Activated naive CD4-positive, alpha-beta T cell treated with anti-CD3 and anti-CD28 coated beads for 36 hours (primary cell): ENCODE data around the gene PRKCI. TPM values are rescaled to one million over a fixed set of nuclear protein-coding genes. Genes with fewer than 3 reads are reported as not detected.
"Not testable (repeated sequence)": the region's sequence is repeated elsewhere in the genome, so short reads cannot be mapped to it uniquely, and the experiment has no call there.

Experiments used
- CTCF ChIA-PET: fragments of 350-600 bp; sonication (Branson Sonifier 250); formaldehyde crosslinking; loops from one replicate; lab custom pipeline; 2021; ENCODE audit warnings: antibody characterized with exemption; lab: Charles Lee
- DNase-seq: peaks from one replicate; pipeline ENCODE4 v3.0.0-alpha.2; 2020
- H3K27ac Mint-ChIP-seq: one replicate; pipeline ENCODE4 v1.8.0; 2021; ENCODE audit warnings: mild to moderate bottlenecking, mixed read lengths
- H3K27me3 Mint-ChIP-seq: one replicate; pipeline ENCODE4 v1.8.0; 2021; ENCODE audit warnings: low read depth, mixed read lengths
- H3K36me3 Mint-ChIP-seq: one replicate; pipeline ENCODE4 v1.8.0; 2021; ENCODE audit warnings: low read depth, mixed read lengths
- H3K4me1 Mint-ChIP-seq: one replicate; pipeline ENCODE4 v1.8.0; 2021; ENCODE audit warnings: low read depth, mixed read lengths
- H3K4me3 Mint-ChIP-seq: one replicate; pipeline ENCODE4 v1.8.0; 2021; ENCODE audit warnings: mild to moderate bottlenecking, moderate library complexity, mixed read lengths
- H3K9me3 Mint-ChIP-seq: one replicate; pipeline ENCODE4 v1.8.0; 2021; ENCODE audit warnings: mixed read lengths
- intact Hi-C: fragments of 100-400 bp; cut with micrococcal nuclease; formaldehyde crosslinking; loops from one replicate; pipeline ENCODE4 v1.15.1; 2023
- total RNA-seq, 2 experiments: library from RNA; stranded (reverse); gene quantifications; one replicate each; pipeline ENCODE4 v1.2.3, GENCODE V29; 2021

Gene PRKCI
- total RNA-seq, 2 experiments from 2014 or later, result 20.8 to 23.0 TPM

DNA sequence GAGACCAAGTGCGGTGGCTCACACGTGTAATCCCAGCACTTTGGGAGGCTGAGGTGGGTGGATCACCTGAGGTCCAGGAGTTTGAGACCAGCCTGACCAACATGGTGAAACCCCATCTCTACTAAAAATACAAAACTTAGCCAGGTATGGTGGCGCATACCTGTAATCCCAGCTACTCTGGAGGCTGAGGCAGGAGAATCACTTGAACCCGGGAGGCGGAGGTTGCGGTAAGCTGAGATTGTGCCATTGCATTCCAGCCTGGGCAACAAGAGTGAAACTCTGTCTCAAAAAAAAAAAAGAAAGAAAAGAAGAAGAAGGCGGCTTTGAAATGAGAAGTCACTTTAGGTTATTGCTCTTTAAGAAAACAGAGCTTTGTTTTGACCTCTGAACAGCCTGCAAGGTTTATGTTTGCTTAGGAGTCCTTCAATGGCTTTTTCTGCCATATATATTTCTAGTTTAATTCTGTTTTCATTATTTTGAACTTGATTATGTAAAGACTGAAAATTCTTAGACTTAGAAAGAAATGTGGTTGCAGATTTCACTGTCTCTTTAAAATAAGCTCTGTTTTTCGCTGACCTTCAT lies 47.5 kb downstream of the PRKCI start:
- intact Hi-C loops, DNase-seq, H3K9me3 Mint-ChIP-seq, H3K4me1 Mint-ChIP-seq, CTCF ChIA-PET, H3K27me3 Mint-ChIP-seq, H3K4me3 Mint-ChIP-seq, H3K27ac Mint-ChIP-seq: not testable (repeated sequence)
- peaks cover 10% of the 10 kb centered on the region for H3K36me3 Mint-ChIP-seq

DNA sequence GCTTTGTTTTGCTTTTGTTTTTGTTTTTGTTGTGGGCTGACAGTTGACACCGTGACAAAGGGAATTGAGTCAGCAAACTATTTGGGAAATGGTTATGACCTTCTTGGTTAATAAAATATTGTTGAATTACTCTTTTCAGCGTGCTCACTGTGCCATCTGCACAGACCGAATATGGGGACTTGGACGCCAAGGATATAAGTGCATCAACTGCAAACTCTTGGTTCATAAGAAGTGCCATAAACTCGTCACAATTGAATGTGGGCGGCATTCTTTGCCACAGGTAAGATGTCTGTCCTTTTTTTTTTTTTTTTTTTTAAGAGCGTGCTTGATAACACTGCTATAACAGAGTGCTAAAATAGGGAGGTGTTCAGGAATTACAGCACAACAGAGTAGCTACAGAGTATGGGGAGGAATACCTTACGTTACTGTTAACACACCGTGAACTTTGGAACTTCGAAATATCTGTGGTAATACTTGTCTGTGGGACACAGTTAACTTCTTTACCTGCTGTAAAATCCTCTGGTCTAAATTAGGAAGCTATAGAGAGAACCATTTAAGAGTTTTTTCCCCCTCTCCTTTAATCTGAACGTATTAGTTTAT lies 48.2 kb downstream of the PRKCI start:
- Mint-ChIP-seq H3K27ac (no peak overlapping the region), H3K4me3 (no peak overlapping the region), H3K9me3 (no peaks in the 10 kb centered on the region), H3K4me1 (no peaks in the 10 kb centered on the region), H3K36me3 (peaks cover 10% of the 10 kb centered on the region), H3K27me3 (no peaks in the 10 kb centered on the region)
- intact Hi-C loops, result no loop called here
- no peak for DNase-seq
- CTCF ChIA-PET, result interaction anchor here (0.6 kb wide), 1 partner anchor 206 kb away, joined by 4 read pairs; no protein-coding TSS in a partner anchor

DNA sequence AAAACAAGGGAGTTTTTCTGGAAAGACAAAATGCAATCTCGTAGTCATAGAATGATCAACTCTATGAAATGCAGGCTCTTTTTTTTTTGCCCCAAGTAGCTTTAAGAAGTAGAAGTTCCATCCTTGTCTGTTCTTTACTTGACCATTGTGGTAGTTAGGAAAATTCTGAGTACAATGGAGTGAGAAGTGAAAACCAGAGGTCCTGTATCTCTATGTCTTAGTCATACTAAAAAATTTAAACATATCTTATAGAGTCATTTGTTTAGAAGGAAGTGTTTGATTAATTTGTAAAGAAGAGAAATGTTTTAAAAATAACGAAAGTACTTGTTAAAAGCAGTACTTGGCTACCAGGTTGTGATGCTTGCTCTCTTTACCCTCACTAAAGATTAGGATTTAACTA lies 52.4 kb downstream of the PRKCI start:
- intact Hi-C loops, result loop anchor here (5.0 kb wide), 1 partner anchor 87 kb away; no protein-coding TSS in a partner anchor
- no peaks in the 10 kb centered on the region for H3K27me3 Mint-ChIP-seq
- CTCF ChIA-PET, result interaction anchor here (0.5 kb wide), 1 partner anchor 386 kb away, joined by 5 read pairs; no protein-coding TSS in a partner anchor
- H3K4me1 Mint-ChIP-seq, result peaks cover 19% of the 10 kb centered on the region
- no peak overlapping the region for H3K4me3 Mint-ChIP-seq
- no peaks in the 10 kb centered on the region for H3K9me3 Mint-ChIP-seq
- peaks cover 25% of the 10 kb centered on the region for H3K36me3 Mint-ChIP-seq
- H3K27ac Mint-ChIP-seq, result no peak overlapping the region
- no peak for DNase-seq

DNA sequence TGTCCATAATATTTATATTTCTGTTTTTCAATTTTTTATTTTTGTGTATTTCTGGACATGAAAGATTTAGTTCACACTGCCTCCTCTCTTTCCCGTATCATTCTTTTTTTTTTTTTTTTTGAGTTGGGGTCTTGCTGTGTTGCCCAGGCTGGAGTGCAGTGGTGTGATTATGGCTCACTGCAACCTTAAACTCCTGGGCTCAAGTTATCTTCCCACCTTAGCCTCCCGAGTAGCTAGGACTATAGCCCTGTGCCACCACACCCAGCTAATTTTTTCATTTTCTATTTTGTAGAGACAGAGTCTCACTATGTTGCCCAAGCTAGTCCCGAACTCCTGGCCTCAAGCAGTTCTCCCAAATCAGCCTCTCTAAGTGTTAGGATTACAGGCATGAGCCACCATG lies 53.6 kb downstream of the PRKCI start:
- intact Hi-C loops, result loop anchor here (5.0 kb wide), 1 partner anchor 89 kb away; no protein-coding TSS in a partner anchor
- CTCF ChIA-PET, result interaction anchor here (0.6 to 0.7 kb wide), 2 partner anchors 61 to 178 kb away, joined by 4 read pairs; no protein-coding TSS in a partner anchor
- H3K9me3 Mint-ChIP-seq, result no peaks in the 10 kb centered on the region
- H3K4me3 Mint-ChIP-seq, result no peak overlapping the region
- H3K4me1 Mint-ChIP-seq, result peaks cover 19% of the 10 kb centered on the region
- H3K27me3 Mint-ChIP-seq, result no peaks in the 10 kb centered on the region
- no peak for DNase-seq
- no peak overlapping the region for H3K27ac Mint-ChIP-seq
- H3K36me3 Mint-ChIP-seq, result peaks cover 25% of the 10 kb centered on the region

DNA sequence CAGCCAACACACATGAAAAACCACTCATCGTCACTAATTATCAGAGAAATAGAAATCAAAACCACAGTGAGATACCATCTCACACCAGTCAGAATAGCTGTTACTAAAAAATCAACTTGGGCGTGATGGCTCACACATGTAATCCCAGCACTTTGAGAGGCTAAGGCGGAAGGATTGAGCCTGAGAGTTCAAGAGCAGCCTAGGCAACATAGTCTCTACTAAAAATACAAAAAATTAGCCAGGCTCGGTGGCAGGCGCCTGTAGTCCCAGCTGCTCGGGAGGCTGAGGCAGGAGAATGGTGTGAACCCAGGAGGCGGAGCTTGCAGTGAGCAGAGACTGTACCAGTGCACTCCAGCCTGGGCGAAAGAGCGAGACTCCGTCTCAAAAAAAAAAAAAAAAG lies 55.1 kb downstream of the PRKCI start:
- H3K4me1 Mint-ChIP-seq, result peaks cover 19% of the 10 kb centered on the region
- H3K9me3 Mint-ChIP-seq, H3K4me3 Mint-ChIP-seq, DNase-seq, H3K27me3 Mint-ChIP-seq, H3K27ac Mint-ChIP-seq, CTCF ChIA-PET: not testable (repeated sequence)
- H3K36me3 Mint-ChIP-seq, result peaks cover 26% of the 10 kb centered on the region
- intact Hi-C loops, result loop anchor here (5.0 kb wide), 1 partner anchor 90 kb away; no protein-coding TSS in a partner anchor

DNA sequence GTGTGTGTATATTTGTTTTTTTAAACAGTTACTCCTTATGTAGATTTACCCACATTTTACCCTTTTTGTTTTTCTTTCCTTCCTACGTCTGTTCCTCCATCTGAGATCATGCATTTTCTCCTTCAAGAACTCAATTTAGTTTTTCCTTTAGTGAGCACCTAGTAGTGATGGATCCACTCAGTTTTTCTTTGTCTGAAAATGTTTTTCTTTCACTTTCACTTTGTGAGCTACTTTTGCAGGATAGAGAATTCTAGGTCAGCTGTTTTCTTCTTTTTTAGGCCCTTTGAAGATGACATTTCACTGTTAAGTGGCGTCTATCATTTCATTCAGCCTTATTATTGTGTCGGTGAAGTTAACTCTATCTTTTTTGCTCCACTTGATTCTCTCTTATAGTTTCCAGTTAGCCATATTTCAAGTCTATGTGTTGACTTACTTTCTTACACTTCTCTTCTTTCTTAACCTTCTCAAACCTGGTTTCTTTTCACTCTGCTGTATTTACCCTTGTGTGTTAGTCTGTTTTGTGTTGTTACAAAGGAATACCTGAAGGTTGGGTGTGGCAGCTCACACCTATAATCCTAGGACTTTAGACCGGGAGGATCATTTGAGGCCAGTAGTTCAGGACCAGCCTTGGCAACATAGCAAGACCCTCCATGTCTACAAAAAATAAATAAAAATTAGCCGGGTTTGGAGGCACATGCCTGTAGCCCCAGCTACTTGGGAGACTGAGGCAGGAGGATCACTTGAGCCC lies 55.8 kb downstream of the PRKCI start:
- Mint-ChIP-seq H3K36me3 (peaks cover 23% of the 10 kb centered on the region), H3K27me3 (no peaks in the 10 kb centered on the region), H3K27ac (peak overlapping the region; percentile 35), H3K9me3 (no peaks in the 10 kb centered on the region), H3K4me1 (peaks cover 19% of the 10 kb centered on the region), H3K4me3 (peak overlapping the region; percentile 62)
- intact Hi-C loops, result loop anchor here (2.0 to 5.0 kb wide), 2 partner anchors 79 to 91 kb away; partner anchors contain the start of gene SKIL
- CTCF ChIA-PET, result interaction anchor here (0.7 kb wide), 1 partner anchor 9 kb away, joined by 6 read pairs; no protein-coding TSS in a partner anchor
- no peak for DNase-seq

DNA sequence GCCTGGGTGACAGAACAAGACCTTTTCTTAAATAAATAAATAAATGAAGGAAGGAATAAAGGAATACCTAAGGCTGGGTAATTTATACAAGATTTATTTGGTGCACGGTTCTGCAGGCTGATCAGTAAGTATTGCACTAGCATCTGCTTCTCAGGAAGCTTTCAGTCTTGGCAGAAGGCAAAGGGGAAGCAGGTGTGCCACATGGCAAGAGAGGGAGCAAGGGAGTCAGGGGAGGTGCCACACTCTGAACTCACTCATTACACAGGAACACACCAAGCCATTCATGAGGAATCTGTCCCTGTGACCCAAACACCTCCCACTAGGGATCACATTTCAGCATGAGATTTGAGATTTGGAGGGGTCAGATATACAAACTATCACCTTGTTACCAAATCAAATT lies 56.4 kb downstream of the PRKCI start:
- CTCF ChIA-PET, result no interaction called here
- peaks cover 19% of the 10 kb centered on the region for H3K4me1 Mint-ChIP-seq
- H3K27ac Mint-ChIP-seq, result no peak overlapping the region
- intact Hi-C loops, result loop anchor here (2.0 to 5.0 kb wide), 2 partner anchors 78 to 91 kb away; partner anchors contain the start of gene SKIL
- H3K9me3 Mint-ChIP-seq, result no peaks in the 10 kb centered on the region
- no peaks in the 10 kb centered on the region for H3K27me3 Mint-ChIP-seq
- no peak for DNase-seq
- H3K4me3 Mint-ChIP-seq, result no peak overlapping the region
- peaks cover 23% of the 10 kb centered on the region for H3K36me3 Mint-ChIP-seq

DNA sequence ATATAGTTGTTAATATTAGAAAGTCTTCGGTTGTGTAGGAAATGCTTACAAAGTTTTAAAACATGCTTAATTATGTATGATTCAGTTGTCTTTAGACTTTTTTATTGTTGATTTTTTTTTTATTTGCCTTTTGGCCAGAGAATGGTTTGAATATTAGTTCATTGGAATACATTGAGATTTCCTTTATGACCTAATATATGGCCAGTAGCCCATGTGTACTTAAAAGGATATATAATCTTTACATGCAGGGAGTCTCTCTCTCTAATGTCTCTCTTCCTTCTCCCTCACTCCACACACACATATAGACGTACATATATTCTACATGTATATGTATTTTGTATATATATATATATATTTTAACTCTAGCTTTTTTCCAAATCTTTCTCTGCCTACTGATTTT lies 68.0 kb downstream of the PRKCI start:
- intact Hi-C loops, result no loop called here
- no peak overlapping the region for H3K4me3 Mint-ChIP-seq
- no peak overlapping the region for H3K27ac Mint-ChIP-seq
- H3K9me3 Mint-ChIP-seq, result no peaks in the 10 kb centered on the region
- DNase-seq, result no peak
- CTCF ChIA-PET, result interaction anchor here (0.5 kb wide), 1 partner anchor 367 kb away, joined by 4 read pairs; no protein-coding TSS in a partner anchor
- H3K4me1 Mint-ChIP-seq, result no peaks in the 10 kb centered on the region
- peaks cover 5% of the 10 kb centered on the region for H3K36me3 Mint-ChIP-seq
- no peaks in the 10 kb centered on the region for H3K27me3 Mint-ChIP-seq

DNA sequence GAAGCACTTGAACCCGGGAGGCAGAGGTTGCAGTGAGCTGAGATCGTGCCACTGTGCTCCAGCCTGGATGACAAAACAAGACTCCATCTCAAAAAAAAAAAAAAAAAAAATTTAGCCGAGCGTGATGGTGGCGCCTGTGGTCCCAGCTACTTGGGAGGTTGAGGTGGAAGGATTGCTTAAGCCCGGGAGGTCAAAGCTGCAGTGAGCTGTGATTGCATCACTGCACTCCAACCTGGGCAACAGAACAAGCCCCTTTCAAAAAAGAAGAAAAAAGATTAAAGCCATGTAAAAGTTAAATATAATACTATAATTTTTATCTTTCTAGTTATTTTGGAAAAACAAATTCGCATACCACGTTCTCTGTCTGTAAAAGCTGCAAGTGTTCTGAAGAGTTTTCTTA lies 73.4 kb downstream of the PRKCI start:
- CTCF ChIA-PET, result no interaction called here
- Mint-ChIP-seq H3K27me3 (no peaks in the 10 kb centered on the region), H3K4me1 (no peaks in the 10 kb centered on the region), H3K9me3 (no peaks in the 10 kb centered on the region), H3K36me3 (peaks cover 10% of the 10 kb centered on the region), H3K27ac (no peak overlapping the region), H3K4me3 (no peak overlapping the region)
- no peak for DNase-seq
- intact Hi-C loops, result loop anchor here (5.0 kb wide), 1 partner anchor 108 kb away; no protein-coding TSS in a partner anchor

DNA sequence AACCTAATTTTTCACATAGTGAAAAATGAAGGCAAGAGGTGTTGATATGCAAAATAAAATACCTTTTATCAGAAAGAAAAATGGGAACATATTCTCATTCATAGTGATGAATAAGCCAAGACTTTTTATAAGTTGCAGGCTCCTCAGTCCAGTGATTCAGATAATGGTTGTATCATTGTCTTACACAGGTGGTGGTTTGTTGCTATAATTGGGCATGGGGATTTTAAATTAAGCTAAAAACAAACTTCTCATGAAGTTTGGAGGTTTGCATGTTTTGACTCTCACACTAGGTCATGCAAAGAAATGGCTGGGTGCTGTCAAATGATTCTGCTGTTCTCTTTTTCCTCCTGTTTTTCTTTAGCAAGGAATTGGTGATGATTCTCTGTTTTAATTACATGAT lies 74.5 kb downstream of the PRKCI start:
- Mint-ChIP-seq H3K27ac (no peak overlapping the region), H3K9me3 (no peaks in the 10 kb centered on the region), H3K4me3 (no peak overlapping the region), H3K4me1 (no peaks in the 10 kb centered on the region), H3K27me3 (no peaks in the 10 kb centered on the region), H3K36me3 (peaks cover 10% of the 10 kb centered on the region)
- intact Hi-C loops, result loop anchor here (5.0 kb wide), 1 partner anchor 109 kb away; no protein-coding TSS in a partner anchor
- no peak for DNase-seq
- CTCF ChIA-PET, result no interaction called here

DNA sequence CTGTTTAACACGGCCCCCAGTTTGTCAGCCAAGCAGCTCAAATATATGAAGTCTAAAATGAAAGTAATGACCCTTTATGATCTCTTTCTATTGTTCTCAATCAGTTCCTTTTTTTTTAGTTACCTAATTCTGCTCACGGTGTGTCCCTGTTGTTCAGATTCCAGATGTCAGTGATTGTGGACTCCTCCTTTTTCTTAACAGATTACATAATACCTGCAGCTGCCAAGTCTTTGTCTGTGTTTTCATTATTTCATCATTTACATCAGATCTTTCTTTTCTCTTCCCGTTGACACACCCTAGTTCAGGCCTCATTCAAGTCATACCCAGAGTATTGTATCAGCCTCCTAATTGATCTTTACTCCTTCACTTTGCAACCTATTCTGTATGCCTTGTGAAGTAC lies 79.2 kb downstream of the PRKCI start:
- H3K27me3 Mint-ChIP-seq, result no peaks in the 10 kb centered on the region
- no peaks in the 10 kb centered on the region for H3K9me3 Mint-ChIP-seq
- peaks cover 8% of the 10 kb centered on the region for H3K36me3 Mint-ChIP-seq
- H3K4me3 Mint-ChIP-seq, result no peak overlapping the region
- CTCF ChIA-PET, result no interaction called here
- DNase-seq, result no peak
- intact Hi-C loops, result no loop called here
- H3K4me1 Mint-ChIP-seq, result no peaks in the 10 kb centered on the region
- H3K27ac Mint-ChIP-seq, result no peak overlapping the region

DNA sequence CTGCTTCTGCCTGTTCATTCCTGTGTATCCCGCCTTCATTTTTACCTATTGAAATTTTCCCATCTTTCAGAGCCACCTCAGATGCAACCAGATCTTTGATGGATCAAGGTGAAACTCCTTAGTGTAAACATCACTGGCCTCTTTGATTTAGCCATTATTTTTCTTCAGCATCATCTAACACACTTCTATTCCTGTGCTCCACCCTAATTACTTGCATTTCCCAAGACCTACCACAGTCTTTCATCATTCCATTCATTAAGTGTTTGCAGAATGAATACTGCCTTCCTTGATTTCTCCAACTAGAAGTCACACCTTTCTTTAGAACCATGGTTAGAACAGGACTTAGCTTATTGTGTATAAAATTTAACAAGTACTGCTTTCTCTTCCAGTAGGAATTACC lies 79.8 kb downstream of the PRKCI start:
- no peak overlapping the region for H3K27ac Mint-ChIP-seq
- no peak for DNase-seq
- H3K36me3 Mint-ChIP-seq, result peaks cover 6% of the 10 kb centered on the region
- CTCF ChIA-PET, result no interaction called here
- no peaks in the 10 kb centered on the region for H3K27me3 Mint-ChIP-seq
- H3K4me1 Mint-ChIP-seq, result no peaks in the 10 kb centered on the region
- no peak overlapping the region for H3K4me3 Mint-ChIP-seq
- no peaks in the 10 kb centered on the region for H3K9me3 Mint-ChIP-seq
- intact Hi-C loops, result no loop called here
